DMS53 (cell line): ENCODE results near the gene CHST15.

Experiments used
- DNase-seq: peaks from one replicate; lab custom pipeline; 2025; lab: John Stamatoyannopoulos, UW

Gene CHST15

GRCh38 chr10:124011464-124011863 lies 81.9 kb downstream of the CHST15 start:
- no peak for DNase-seq

GRCh38 chr10:124010563-124011131 lies 82.8 kb downstream of the CHST15 start:
- no peak for DNase-seq

- DNase-seq: no peak
Measured at GRCh38 chr10:124010024-124010423, 83.4 kb downstream of the CHST15 start.

- DNase-seq: no peak
Measured at GRCh38 chr10:124009231-124010015, 84.0 kb downstream of the CHST15 start.

GRCh38 chr10:124008681-124009080 lies 84.7 kb downstream of the CHST15 start:
- DNase-seq: no peak

- DNase-seq: no peak
Measured at GRCh38 chr10:124008187-124008586, 85.2 kb downstream of the CHST15 start.

GRCh38 chr10:124007773-124008145 lies 85.6 kb downstream of the CHST15 start:
- DNase-seq: no peak

GRCh38 chr10:124007102-124007772 lies 86.2 kb downstream of the CHST15 start:
- no peak for DNase-seq

GRCh38 chr10:124006526-124006925 lies 86.9 kb downstream of the CHST15 start:
- DNase-seq: no peak

- DNase-seq: no peak
Measured at GRCh38 chr10:124005991-124006392, 87.4 kb downstream of the CHST15 start.

GRCh38 chr10:124005091-124005490 lies 88.3 kb downstream of the CHST15 start:
- DNase-seq: no peak

- no peak for DNase-seq
Measured at GRCh38 chr10:124004663-124005004, 88.8 kb downstream of the CHST15 start.

- no peak for DNase-seq
Measured at GRCh38 chr10:124003871-124004662, 89.3 kb downstream of the CHST15 start.

GRCh38 chr10:124003481-124003870 lies 89.9 kb downstream of the CHST15 start:
- no peak for DNase-seq

- no peak for DNase-seq
Measured at GRCh38 chr10:124003070-124003419, 90.4 kb downstream of the CHST15 start.

GRCh38 chr10:124002391-124003069 lies 90.9 kb downstream of the CHST15 start:
- DNase-seq: no peak

GRCh38 chr10:124001391-124002148 lies 91.8 kb downstream of the CHST15 start:
- no peak for DNase-seq

GRCh38 chr10:124000792-124001201 lies 92.6 kb downstream of the CHST15 start:
- no peak for DNase-seq

- DNase-seq: no peak
Measured at GRCh38 chr10:123999956-124000615, 93.3 kb downstream of the CHST15 start.

- DNase-seq: no peak
Measured at GRCh38 chr10:123999261-123999660, 94.1 kb downstream of the CHST15 start.
